Effector memory CD4-positive, alpha-beta T cell (primary cell): Measurements from ENCODE around the gene PTPRU.

Source experiments
- DNase-seq, 3 donors: peaks; one replicate each; pipeline ENCODE4 v3.0.0-alpha.2; 2020
- H3K27ac ChIP-seq: 2 replicates; pipeline ENCODE4 v1.7.0; 2013; ENCODE audit warnings: mild to moderate bottlenecking, low read length, moderate library complexity; ENCODE audit not compliant: insufficient read depth, poor library complexity, severe bottlenecking
- H3K27me3 ChIP-seq: replicated peaks from 2 replicates; pipeline ENCODE4 v1.7.0; 2013; ENCODE audit warnings: mild to moderate bottlenecking, low read length; ENCODE audit not compliant: insufficient read depth, control insufficient read depth, poor library complexity, severe bottlenecking
- H3K36me3 ChIP-seq: 2 replicates; pipeline ENCODE4 v1.7.0; 2013; ENCODE audit warnings: mild to moderate bottlenecking, low read length, moderate library complexity; ENCODE audit not compliant: control insufficient read depth, insufficient read depth
- H3K4me1 ChIP-seq: 2 replicates; pipeline ENCODE4 v1.7.0; 2013; ENCODE audit warnings: low read length, mild to moderate bottlenecking; ENCODE audit not compliant: control insufficient read depth, insufficient read depth, poor library complexity, severe bottlenecking
- H3K4me3 ChIP-seq: 2 replicates; pipeline ENCODE4 v1.7.0; 2013; ENCODE audit warnings: low read length, low read depth, mild to moderate bottlenecking; ENCODE audit not compliant: insufficient read depth, poor library complexity, severe bottlenecking
- H3K9me3 ChIP-seq: 2 replicates; pipeline ENCODE4 v1.7.0; 2013; ENCODE audit warnings: mild to moderate bottlenecking, low read length, moderate library complexity; ENCODE audit not compliant: control insufficient read depth

The PTPRU gene

DNA sequence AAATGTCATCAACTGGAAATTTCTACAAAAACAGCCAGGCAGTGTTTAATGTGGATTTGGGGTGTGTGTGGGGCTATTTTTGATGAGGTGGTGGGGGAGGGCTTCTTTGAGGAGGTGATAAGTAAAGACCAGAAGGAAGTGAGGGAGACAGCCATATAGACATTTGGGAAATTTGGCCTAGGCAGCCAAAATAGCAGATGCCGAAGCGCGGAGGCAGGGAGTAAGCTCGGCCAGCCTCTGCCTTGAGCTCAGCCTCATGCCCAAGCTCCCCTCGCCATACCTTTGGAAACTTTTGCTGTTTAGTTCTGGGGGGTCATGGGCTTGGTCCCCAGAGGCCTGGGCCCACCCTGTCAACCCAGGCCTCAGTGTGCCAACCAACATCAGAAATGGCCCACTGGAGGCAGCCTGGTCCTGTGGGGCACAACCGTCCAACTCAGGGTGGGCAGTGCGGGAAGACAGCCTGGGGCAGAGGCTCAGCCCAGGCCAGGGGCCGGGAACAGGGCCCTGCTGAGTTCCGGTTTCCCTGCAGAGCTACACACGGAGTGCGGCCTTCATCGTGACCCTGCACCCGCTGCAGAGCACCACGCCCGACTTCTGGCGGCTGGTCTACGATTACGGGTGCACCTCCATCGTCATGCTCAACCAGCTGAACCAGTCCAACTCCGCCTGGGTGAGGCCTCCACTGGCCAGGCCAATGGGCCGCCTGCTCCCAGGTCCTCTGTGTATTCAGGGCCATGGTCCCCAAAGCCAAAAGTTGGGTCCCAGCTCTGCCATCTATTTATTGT lies 84.0 kb downstream of the PTPRU start:
- no peak for DNase-seq
- Histone ChIP-seq H3K4me1 (no peaks in the 10 kb centered on the region), H3K9me3 (no peaks in the 10 kb centered on the region), H3K27me3 (no peaks in the 10 kb centered on the region), H3K27ac (no peak overlapping the region), H3K4me3 (no peak overlapping the region), H3K36me3 (no peaks in the 10 kb centered on the region)

DNA sequence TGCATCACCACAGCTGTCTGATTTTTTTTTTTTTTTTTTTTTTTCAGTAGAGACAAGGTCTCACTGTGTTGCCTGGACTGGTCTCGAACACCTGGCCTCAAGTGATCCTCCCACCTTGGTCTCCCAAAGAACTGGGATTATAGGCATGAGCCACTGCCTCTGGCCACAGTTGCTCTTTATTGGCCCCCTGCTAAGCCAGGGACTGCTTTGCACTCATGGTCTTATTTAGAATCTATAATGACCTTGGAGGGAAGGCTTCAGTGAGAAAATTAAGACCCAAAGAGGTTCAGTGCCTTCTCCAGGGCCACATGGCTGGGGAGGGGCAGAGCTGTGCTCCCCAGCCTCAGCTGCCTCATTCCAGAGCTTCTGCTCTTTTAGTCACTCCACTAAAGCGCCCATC lies 84.9 kb downstream of the PTPRU start:
- Histone ChIP-seq H3K36me3 (no peaks in the 10 kb centered on the region), H3K27me3 (no peaks in the 10 kb centered on the region), H3K4me1 (no peaks in the 10 kb centered on the region), H3K4me3 (no peak overlapping the region), H3K27ac (no peak overlapping the region), H3K9me3 (no peaks in the 10 kb centered on the region)
- DNase-seq: no peak

DNA sequence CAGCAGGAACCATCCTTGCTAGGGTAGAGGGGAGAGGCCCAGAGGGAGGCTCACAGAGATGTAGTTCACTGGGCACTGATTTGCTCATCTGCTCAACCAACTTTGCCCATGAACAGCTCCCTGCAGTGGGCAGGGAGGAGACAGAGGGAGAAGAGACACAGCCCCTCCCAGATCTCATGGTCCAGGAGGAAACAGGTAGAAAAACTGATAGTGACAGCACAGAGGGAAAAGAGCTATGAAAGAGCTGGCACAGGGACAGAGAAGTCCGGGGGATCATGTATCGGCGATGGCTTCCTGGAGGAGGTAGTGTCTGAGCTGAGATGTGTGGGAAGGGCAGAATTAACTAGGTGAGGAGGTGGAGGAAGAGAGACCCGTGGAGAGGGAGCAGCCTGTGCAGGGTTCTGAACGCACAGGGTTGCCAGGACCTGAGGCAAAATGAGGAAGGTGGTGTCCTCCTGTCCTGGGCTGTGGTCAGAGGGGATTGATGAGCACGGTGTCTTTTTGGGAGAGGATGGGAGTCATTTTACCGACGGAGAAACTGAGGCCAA lies 85.9 kb downstream of the PTPRU start:
- DNase-seq: no peak
- H3K27ac ChIP-seq: no peak overlapping the region
- no peaks in the 10 kb centered on the region for H3K36me3 ChIP-seq
- H3K4me1 ChIP-seq: no peaks in the 10 kb centered on the region
- no peak overlapping the region for H3K4me3 ChIP-seq
- no peaks in the 10 kb centered on the region for H3K9me3 ChIP-seq
- H3K27me3 ChIP-seq: no peaks in the 10 kb centered on the region

DNA sequence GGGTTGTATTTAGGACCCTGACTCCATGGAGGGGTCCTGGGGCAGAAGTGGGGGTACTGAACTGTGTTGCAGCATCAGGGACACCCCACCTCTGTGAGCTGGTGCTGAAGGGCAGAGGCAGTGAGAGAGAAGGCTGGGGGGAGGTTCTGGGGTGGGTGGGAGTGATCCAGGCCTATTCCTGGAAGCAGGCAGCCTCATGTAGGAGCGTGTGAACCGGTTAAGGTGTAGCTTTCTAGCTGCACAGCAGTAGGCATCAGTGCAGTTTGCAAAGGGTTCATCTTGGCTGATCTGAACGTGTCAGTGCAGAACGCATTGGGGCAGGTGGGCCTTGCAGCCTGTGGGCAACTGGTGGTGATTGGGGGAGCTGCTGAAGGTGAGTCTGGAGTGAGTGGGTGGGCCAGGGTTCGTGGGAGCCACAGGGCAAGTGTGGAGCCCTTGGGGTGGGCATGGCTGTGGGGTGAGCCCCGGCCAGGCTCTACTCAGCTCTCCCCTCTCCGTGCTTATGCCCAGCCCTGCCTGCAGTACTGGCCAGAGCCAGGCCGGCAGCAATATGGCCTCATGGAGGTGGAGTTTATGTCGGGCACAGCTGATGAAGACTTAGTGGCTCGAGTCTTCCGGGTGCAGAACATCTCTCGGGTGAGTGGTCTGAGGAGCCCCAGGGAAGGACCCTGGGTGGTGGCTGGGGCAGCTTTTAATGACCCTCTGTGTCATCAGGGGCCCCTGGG lies 86.7 kb downstream of the PTPRU start:
- no peaks in the 10 kb centered on the region for H3K27me3 ChIP-seq
- no peak overlapping the region for H3K27ac ChIP-seq
- DNase-seq: no peak
- H3K9me3 ChIP-seq: no peaks in the 10 kb centered on the region
- no peak overlapping the region for H3K4me3 ChIP-seq
- no peaks in the 10 kb centered on the region for H3K36me3 ChIP-seq
- H3K4me1 ChIP-seq: no peaks in the 10 kb centered on the region

DNA sequence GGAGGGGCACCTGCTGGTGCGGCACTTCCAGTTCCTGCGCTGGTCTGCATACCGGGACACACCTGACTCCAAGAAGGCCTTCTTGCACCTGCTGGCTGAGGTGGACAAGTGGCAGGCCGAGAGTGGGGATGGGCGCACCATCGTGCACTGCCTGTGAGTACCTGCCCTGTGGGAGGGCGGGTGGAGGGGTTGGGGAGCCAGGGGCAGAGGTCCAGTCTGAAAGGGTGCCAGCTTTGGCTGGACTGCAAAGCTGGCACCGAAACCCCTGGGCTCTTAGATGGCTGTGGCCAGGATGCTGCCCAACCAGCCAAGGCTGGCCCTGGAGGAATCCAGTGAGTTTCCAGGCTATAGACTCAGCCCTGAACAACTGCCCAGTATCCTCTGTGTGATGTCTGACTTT lies 87.3 kb downstream of the PTPRU start:
- H3K36me3 ChIP-seq: no peaks in the 10 kb centered on the region
- H3K27me3 ChIP-seq: no peaks in the 10 kb centered on the region
- H3K4me1 ChIP-seq: no peaks in the 10 kb centered on the region
- no peak for DNase-seq
- H3K4me3 ChIP-seq: no peak overlapping the region
- H3K27ac ChIP-seq: no peak overlapping the region
- H3K9me3 ChIP-seq: no peaks in the 10 kb centered on the region

DNA sequence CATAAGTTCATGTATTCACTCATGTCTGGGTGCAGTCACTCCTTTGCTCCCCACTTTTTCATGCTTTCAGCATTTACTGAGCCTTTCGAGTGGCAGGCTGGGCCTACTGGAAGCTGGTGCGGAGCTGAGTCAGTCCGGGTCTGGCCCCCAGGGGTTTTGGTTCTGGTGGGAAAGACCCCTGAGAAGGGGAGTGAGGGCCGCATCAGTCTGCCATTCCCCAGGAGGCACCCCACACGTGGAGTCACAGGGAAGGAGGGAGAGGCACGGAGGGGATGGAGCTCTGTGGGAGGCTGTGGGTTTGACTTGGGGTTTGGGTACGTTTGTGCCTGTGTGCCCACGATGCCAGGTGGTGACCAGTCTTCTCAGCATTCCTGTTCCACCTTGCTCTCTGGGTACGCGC lies 87.9 kb downstream of the PTPRU start:
- no peak overlapping the region for H3K27ac ChIP-seq
- no peaks in the 10 kb centered on the region for H3K27me3 ChIP-seq
- DNase-seq: no peak
- H3K4me3 ChIP-seq: no peak overlapping the region
- H3K4me1 ChIP-seq: no peaks in the 10 kb centered on the region
- H3K36me3 ChIP-seq: no peaks in the 10 kb centered on the region
- no peaks in the 10 kb centered on the region for H3K9me3 ChIP-seq

DNA sequence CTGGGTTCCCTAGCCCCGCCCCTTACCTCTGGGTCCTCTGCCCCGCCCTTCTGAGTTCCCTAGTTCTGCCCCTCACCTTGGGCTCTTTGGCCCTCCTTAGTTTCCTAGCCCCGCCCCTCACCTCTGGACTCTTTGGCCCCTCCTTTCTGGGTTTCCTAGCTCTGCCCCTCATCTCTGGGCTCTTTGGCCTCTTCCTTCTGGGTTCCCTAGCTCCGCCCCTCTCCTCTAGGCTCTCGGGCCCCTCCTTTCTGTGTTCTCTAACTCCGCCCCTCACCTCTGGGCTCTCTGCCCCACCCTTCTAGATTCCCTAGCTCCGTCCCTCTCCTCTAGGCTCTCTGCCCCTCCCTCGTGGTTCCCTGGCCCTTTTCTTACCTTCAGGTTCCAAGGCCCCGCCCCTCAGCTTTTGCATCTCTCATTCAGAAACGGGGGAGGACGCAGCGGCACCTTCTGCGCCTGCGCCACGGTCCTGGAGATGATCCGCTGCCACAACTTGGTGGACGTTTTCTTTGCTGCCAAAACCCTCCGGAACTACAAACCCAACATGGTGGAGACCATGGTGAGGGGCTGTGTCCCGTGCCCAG lies 88.5 kb downstream of the PTPRU start:
- H3K4me3 ChIP-seq: no peak overlapping the region
- no peak overlapping the region for H3K27ac ChIP-seq
- DNase-seq: no peak
- H3K36me3 ChIP-seq: no peaks in the 10 kb centered on the region
- H3K9me3 ChIP-seq: no peaks in the 10 kb centered on the region
- no peaks in the 10 kb centered on the region for H3K4me1 ChIP-seq
- H3K27me3 ChIP-seq: no peaks in the 10 kb centered on the region

DNA sequence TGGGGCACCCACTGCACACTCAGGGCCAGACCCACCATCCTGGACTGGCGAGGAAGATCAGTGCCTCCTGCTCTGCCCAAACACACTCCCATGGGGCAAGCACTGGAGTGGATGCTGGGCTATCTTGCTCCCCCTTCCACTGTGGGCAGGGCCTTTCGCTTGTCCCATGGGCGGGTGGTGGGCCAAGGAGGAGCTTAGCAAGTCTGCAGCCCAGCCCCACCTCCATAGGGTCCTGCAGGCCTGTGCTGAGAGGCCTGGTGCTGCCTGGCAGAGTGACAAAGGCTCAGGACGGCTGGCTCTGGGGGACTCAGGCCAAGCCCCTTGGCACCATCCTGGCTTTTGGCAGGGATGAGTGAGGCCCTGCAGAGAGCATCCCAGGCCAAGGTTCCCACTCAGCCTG lies 89.4 kb downstream of the PTPRU start:
- DNase-seq: no peak
- Histone ChIP-seq H3K4me1 (no peaks in the 10 kb centered on the region), H3K36me3 (no peaks in the 10 kb centered on the region), H3K27me3 (no peaks in the 10 kb centered on the region), H3K9me3 (no peaks in the 10 kb centered on the region), H3K4me3 (no peak overlapping the region), H3K27ac (no peak overlapping the region)

DNA sequence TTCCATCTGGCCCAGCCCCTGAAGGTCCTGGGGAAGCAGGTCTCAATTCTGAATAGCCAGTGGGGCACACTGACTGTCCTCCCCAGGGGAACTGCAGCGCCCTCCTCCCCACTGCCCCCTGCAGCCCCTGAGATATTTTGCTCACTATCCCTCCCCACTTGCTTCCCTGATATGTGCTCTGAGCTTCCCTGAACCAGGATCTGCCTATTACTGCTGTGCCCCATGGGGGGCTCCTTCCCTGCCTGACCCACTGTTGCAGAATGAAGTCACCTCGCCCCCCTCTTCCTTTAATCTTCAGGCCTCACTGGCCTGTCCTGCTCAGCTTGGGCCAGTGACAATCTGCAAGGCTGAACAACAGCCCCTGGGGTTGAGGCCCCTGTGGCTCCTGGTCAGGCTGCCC lies 89.8 kb downstream of the PTPRU start:
- Histone ChIP-seq H3K27me3 (no peaks in the 10 kb centered on the region), H3K27ac (no peak overlapping the region), H3K4me1 (no peaks in the 10 kb centered on the region), H3K36me3 (no peaks in the 10 kb centered on the region), H3K4me3 (no peak overlapping the region), H3K9me3 (no peaks in the 10 kb centered on the region)
- no peak for DNase-seq
